HS-27A (cell line): Measurements from ENCODE around the gene RAB3B.

Experiments
- DNase-seq: peaks from one replicate; pipeline ENCODE4 v3.0.0-alpha.2; 2012; ENCODE audit warnings: low read depth, missing footprints

The RAB3B gene

GRCh38 chr1:51956528-51957509 lies 33.7 kb downstream of the RAB3B start:
- no peak for DNase-seq

- DNase-seq: no peak
Observed at GRCh38 chr1:51955797-51956527, 34.5 kb downstream of the RAB3B start.

GRCh38 chr1:51954783-51955182 lies 35.7 kb downstream of the RAB3B start:
- no peak for DNase-seq

GRCh38 chr1:51953079-51953478 lies 37.4 kb downstream of the RAB3B start:
- no peak for DNase-seq

GRCh38 chr1:51952638-51953037 lies 37.9 kb downstream of the RAB3B start:
- DNase-seq: no peak

- no peak for DNase-seq
Observed at GRCh38 chr1:51950701-51951100, 39.8 kb downstream of the RAB3B start.

- DNase-seq: no peak
Observed at GRCh38 chr1:51949014-51949702, 41.3 kb downstream of the RAB3B start.

- no peak for DNase-seq
Observed at GRCh38 chr1:51948491-51948915, 42.0 kb downstream of the RAB3B start.

GRCh38 chr1:51946300-51946699 lies 44.2 kb downstream of the RAB3B start:
- DNase-seq: no peak

GRCh38 chr1:51945591-51945990 lies 44.9 kb downstream of the RAB3B start:
- DNase-seq: no peak

- no peak for DNase-seq
Observed at GRCh38 chr1:51942281-51942680, 48.2 kb downstream of the RAB3B start.

- no peak for DNase-seq
Observed at GRCh38 chr1:51941528-51941927, 49.0 kb downstream of the RAB3B start.

- DNase-seq: no peak
Observed at GRCh38 chr1:51937112-51937511, 53.4 kb downstream of the RAB3B start.

- no peak for DNase-seq
Observed at GRCh38 chr1:51936531-51936930, 54.0 kb downstream of the RAB3B start.

- DNase-seq: no peak
Observed at GRCh38 chr1:51933344-51933743, 57.2 kb downstream of the RAB3B start.

GRCh38 chr1:51930329-51930728 lies 60.2 kb downstream of the RAB3B start:
- DNase-seq: no peak

- no peak for DNase-seq
Observed at GRCh38 chr1:51928896-51929295, 61.6 kb downstream of the RAB3B start.

GRCh38 chr1:51927029-51927428 lies 63.5 kb downstream of the RAB3B start:
- DNase-seq: peak; percentile 55

- DNase-seq: peak; percentile 74
Observed at GRCh38 chr1:51926171-51926812, 64.2 kb downstream of the RAB3B start.

GRCh38 chr1:51924455-51924854 lies 66.0 kb downstream of the RAB3B start:
- DNase-seq: peak; percentile 88

GRCh38 chr1:51922040-51922439 lies 68.5 kb downstream of the RAB3B start:
- no peak for DNase-seq

- no peak for DNase-seq
Observed at GRCh38 chr1:51920130-51920529, 70.4 kb downstream of the RAB3B start.
